WTC11 (cell line): ENCODE data around the gene SNX30.

Experiments
- NFATC4 ChIP-seq: fragments of 250-450 bp; sonication (Bioruptor Pico); IDR thresholded peaks from 2 replicates; pipeline ENCODE4 v1.9.0; 2021; ENCODE audit warnings: mild to moderate bottlenecking
- NFYB ChIP-seq: sonication (generic); formaldehyde crosslinking; conservative IDR thresholded peaks from 2 replicates; pipeline ENCODE4 v1.8.0; 2022; ENCODE audit warnings: low read depth, missing genetic modification reagents

GRCh38 chr9:112751056-112751795 is 666 bp downstream of the SNX30 start:
- TF ChIP-seq NFYB (CRISPR knock-in tag) (no peak), NFATC4 (no peak)
